ENCODE results near the gene MAP4K1.

DNA sequence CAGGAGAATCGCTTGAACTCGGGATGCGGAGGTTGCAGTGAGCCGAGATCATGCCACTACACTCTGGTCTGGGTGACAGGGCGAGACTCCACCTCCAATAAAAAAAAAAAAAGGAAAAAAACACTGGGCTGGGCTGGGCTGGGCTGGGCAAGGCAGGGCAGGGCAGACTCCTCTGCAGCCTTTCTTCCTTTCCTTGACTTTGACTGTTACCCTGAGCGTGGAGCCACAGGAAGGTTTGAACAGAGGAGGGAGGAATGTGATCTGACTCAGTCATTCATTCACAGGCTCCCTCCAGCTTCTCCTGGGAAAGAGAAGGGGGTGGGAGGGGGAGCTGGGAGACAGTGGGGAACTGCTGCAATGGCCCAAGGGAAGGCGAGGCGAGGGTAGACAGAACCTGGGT lies 27.0 kb upstream of the MAP4K1 start:
- TF ChIP-seq, protein P1, sequence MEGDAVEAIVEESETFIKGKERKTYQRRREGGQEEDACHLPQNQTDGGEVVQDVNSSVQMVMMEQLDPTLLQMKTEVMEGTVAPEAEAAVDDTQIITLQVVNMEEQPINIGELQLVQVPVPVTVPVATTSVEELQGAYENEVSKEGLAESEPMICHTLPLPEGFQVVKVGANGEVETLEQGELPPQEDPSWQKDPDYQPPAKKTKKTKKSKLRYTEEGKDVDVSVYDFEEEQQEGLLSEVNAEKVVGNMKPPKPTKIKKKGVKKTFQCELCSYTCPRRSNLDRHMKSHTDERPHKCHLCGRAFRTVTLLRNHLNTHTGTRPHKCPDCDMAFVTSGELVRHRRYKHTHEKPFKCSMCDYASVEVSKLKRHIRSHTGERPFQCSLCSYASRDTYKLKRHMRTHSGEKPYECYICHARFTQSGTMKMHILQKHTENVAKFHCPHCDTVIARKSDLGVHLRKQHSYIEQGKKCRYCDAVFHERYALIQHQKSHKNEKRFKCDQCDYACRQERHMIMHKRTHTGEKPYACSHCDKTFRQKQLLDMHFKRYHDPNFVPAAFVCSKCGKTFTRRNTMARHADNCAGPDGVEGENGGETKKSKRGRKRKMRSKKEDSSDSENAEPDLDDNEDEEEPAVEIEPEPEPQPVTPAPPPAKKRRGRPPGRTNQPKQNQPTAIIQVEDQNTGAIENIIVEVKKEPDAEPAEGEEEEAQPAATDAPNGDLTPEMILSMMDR (conservative IDR thresholded peaks at IDR 0.05), result no peak
- no peak for TF ChIP-seq EZH2 (IDR thresholded peaks at IDR 0.05; ENCODE audit: low read depth)
